HS-5 (cell line): ENCODE measurements around the gene ERBB4.

Experiments used
- DNase-seq: peaks from one replicate; pipeline ENCODE4 v3.0.0-alpha.2; 2012; ENCODE audit warnings: low read depth

Gene ERBB4

GRCh38 chr2:212428681-212429478 is 109.7 kb downstream of the ERBB4 start:
- no peak for DNase-seq

GRCh38 chr2:212427638-212428037 is 111.0 kb downstream of the ERBB4 start:
- DNase-seq = no peak

GRCh38 chr2:212426637-212427412 is 111.8 kb downstream of the ERBB4 start:
- no peak for DNase-seq

- DNase-seq = no peak
Observed at GRCh38 chr2:212424082-212424481, 114.5 kb downstream of the ERBB4 start.

GRCh38 chr2:212423089-212423488 is 115.5 kb downstream of the ERBB4 start:
- DNase-seq = no peak

- peak; percentile 86 for DNase-seq
Observed at GRCh38 chr2:212421556-212422334, 116.9 kb downstream of the ERBB4 start.

- no peak for DNase-seq
Observed at GRCh38 chr2:212416086-212416485, 122.5 kb downstream of the ERBB4 start.

- no peak for DNase-seq
Observed at GRCh38 chr2:212414767-212415211, 123.8 kb downstream of the ERBB4 start.

GRCh38 chr2:212409560-212409959 is 129.0 kb downstream of the ERBB4 start:
- no peak for DNase-seq

GRCh38 chr2:212408524-212408923 is 130.1 kb downstream of the ERBB4 start:
- DNase-seq = no peak

- DNase-seq = no peak
Observed at GRCh38 chr2:212406716-212407115, 131.9 kb downstream of the ERBB4 start.

GRCh38 chr2:212402316-212402715 is 136.3 kb downstream of the ERBB4 start:
- DNase-seq = no peak

- no peak for DNase-seq
Observed at GRCh38 chr2:212398316-212398715, 140.3 kb downstream of the ERBB4 start.

GRCh38 chr2:212392544-212392943 is 146.1 kb downstream of the ERBB4 start:
- peak; percentile 33 for DNase-seq

- DNase-seq = peak; percentile 80
Observed at GRCh38 chr2:212392043-212392442, 146.6 kb downstream of the ERBB4 start.

- no peak for DNase-seq
Observed at GRCh38 chr2:212387146-212387545, 151.5 kb downstream of the ERBB4 start.

GRCh38 chr2:212385241-212385640 is 153.4 kb downstream of the ERBB4 start:
- no peak for DNase-seq

GRCh38 chr2:212384027-212384426 is 154.6 kb downstream of the ERBB4 start:
- no peak for DNase-seq

GRCh38 chr2:212381428-212382102 is 157.0 kb downstream of the ERBB4 start:
- no peak for DNase-seq

GRCh38 chr2:212379103-212379502 is 159.5 kb downstream of the ERBB4 start:
- DNase-seq = no peak

GRCh38 chr2:212367431-212367830 is 171.2 kb downstream of the ERBB4 start:
- no peak for DNase-seq
